Epithelial cell of esophagus (primary cell): ENCODE data around the gene NIT1.

ENCODE experiments used
- DNase-seq: peaks from one replicate; pipeline ENCODE4 v3.0.0; 2010; ENCODE audit warnings: low read depth
- H3K4me3 ChIP-seq: 2 replicates; pipeline ENCODE4 v1.5.1; 2011; ENCODE audit warnings: mild to moderate bottlenecking, low read length, control low read depth
- CTCF ChIP-seq: IDR thresholded peaks from 2 replicates; pipeline ENCODE4 v1.5.1; 2011; ENCODE audit warnings: low read depth, mild to moderate bottlenecking, low read length, control low read depth, inconsistent platforms; ENCODE audit not compliant: insufficient read depth; ENCODE audit errors: missing control alignments

NIT1 gene

GRCh38 chr1:161072751-161073449 is 45.0 kb upstream of the NIT1 start:
- H3K4me3 ChIP-seq: peak overlapping the region; percentile 43
- TF ChIP-seq CTCF: no peak
- DNase-seq: no peak

DNA sequence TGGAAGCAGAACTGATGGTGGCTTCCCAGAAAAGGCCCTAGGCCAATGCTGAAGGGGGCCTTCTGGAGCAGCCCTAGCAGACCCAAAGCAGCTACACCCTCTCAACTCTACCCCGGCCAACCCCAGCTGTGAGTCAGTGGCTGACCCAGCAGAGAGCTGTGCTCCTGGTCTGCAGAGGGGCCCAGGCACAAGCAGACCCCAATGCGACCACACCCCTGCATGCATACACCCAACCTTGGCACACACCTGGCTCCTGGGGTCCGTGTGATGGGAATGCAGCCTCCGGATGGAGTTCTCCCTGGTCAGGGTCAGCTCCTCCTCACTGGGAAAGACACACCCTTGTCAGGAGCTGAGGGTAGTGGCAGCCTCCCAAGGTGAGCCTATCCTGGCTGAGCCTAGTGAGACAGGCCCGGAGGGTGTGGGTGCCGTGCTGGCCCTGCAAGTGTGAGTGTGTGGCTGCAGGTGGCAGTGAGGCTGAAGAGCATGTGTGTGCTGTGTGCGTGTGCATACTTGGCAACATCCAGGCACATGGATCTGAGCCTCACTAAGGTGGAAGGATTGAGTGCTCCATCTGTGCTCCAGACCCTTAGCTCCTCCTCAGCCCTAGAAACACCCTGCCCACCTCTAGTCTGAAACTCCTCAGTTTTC is 44.3 kb upstream of the NIT1 start:
- peak; percentile 84 for DNase-seq
- peak overlapping the region; percentile 43 for H3K4me3 ChIP-seq
- TF ChIP-seq CTCF: peak; percentile 35

DNA sequence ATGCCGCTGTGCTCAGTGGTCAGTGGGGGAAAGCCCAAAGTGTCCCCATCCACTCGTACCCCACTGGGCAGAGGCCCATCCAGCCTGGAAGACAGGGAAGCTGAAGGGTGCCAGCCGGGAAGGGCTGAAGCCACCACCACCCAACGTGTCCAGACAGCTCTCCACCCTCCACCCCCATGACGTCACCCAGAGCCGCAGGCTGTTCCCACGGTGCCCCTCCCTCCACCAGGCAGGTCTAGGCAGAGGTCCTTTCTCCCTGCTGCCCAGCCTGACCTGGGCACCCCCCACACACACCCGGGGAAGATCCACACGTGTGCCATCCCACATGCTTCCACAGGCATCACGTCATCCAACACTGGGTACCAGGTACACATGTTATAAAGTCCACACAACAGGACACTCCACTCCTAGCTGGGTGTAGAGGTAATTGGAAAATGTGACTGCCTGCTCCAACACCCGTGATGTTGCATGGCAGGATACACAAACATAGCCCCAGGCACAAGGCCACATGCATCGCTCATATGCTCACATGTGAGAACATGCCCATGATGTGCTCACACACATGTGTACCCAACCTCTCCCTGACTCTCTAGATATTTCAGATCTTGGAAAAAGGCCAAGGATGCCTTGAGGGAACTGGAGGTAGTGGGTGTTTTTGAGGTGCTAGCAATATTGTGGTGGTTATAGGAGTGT is 43.1 kb upstream of the NIT1 start:
- no peak for TF ChIP-seq CTCF
- peak overlapping the region; percentile 43 for H3K4me3 ChIP-seq

DNA sequence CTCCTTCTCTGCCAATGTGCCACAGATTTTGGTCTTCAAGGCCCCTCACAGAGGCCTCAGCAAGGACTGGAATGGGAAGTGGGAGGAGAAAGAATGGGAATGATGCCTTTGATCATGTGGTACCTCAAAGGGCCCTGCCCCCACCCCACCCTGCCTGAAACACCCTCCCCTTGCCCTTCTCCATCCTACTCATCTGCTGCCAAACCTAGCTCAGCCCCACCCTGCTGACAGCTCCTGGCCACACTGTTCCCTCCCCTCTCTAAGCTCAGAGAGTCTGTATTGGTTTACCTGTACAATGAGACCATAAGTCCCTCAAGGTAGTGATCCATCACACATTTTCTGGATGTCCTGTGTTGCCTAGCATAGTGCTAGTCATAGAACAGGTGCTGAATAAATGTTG is 41.5 kb upstream of the NIT1 start:
- no peak for TF ChIP-seq CTCF

More for the DNA sequence above, 43.1 kb upstream of the NIT1 start:
- peak; percentile 99 for DNase-seq

GRCh38 chr1:161077426-161077825 is 40.5 kb upstream of the NIT1 start:
- no peak for TF ChIP-seq CTCF
- no peak overlapping the region for H3K4me3 ChIP-seq
- no peak for DNase-seq

More for the DNA sequence above, 41.5 kb upstream of the NIT1 start:
- H3K4me3 ChIP-seq: no peak overlapping the region
- DNase-seq: peak; percentile 75

GRCh38 chr1:161079436-161080110 is 38.3 kb upstream of the NIT1 start:
- TF ChIP-seq CTCF: no peak
- H3K4me3 ChIP-seq: no peak overlapping the region
- DNase-seq: no peak
